Measurements from ENCODE around the gene CNTN4.
"Not testable (repeated sequence)": the region's sequence is repeated elsewhere in the genome, so short reads cannot be mapped to it uniquely, and the experiment has no call there.

Gene CNTN4

GRCh38 chr3:2873986-2874385 lies 775.3 kb downstream of the CNTN4 start:
- DNase-seq: no peak

DNA sequence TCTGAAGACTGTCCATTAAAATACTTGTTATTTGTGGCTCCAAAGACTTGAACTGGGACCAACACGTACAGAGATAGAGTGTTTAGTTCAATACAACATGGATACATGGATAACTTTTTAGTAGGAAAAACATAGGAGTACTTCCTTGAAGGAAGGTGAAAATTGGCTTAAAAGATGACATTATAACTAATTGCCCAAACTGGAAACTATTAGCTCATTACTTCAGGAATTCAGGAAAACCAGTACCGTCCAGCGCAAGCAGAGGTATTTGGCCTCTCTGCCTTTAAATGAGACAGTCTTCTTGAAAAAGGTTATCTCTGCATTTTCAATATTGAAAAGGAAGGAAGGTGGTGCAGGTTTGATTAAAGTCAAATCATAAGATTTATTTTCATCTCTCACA lies 777.0 kb downstream of the CNTN4 start:
- no peak for DNase-seq

- DNase-seq: no peak
These were observed 777.7 kb downstream of the CNTN4 start for GRCh38 chr3:2876362-2876761.

- DNase-seq: no peak
These were observed 780.4 kb downstream of the CNTN4 start for GRCh38 chr3:2879023-2879422.

DNA sequence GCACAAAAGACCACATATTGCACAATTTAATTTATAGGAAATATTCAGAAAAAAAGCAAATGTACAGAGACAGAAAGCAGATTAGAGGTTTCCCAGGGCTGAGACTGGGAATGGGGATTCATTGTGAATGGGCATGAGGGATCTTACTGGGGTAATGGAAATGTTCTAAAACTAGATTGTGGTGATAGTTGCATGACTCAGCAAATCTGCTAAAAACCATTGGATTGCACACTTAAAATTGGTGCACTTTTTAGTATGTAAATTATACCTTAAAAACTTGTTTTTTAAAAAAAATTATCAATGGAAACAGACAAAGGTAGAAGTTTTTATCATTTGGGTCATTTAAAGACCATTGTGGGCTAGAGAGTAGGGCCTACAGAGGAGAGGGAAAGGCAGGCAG lies 780.9 kb downstream of the CNTN4 start:
- no peak for DNase-seq

GRCh38 chr3:2880218-2880756 lies 781.6 kb downstream of the CNTN4 start:
- no peak for DNase-seq

DNA sequence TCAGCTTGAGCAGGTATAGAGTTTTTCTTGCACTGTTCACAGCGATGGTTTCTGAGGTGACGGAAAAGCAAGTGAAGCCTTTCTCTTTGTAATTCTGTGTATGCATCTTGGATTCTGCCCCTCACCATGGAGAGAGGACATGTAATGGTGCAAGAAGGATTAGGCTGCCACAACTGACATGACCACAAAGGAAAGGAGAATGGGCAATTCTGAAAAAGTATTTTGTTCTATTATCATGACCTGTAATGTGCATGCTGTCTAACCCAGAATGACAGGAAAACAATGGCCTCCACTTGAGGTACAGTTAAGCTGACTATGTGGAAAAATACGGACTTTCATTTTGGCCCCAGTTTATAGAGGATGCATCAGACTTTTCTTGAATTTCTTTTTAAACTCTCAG lies 784.6 kb downstream of the CNTN4 start:
- DNase-seq: no peak

- no peak for DNase-seq
These were observed 789.9 kb downstream of the CNTN4 start for GRCh38 chr3:2888592-2888991.

GRCh38 chr3:2889736-2890135 lies 791.1 kb downstream of the CNTN4 start:
- DNase-seq: no peak

DNA sequence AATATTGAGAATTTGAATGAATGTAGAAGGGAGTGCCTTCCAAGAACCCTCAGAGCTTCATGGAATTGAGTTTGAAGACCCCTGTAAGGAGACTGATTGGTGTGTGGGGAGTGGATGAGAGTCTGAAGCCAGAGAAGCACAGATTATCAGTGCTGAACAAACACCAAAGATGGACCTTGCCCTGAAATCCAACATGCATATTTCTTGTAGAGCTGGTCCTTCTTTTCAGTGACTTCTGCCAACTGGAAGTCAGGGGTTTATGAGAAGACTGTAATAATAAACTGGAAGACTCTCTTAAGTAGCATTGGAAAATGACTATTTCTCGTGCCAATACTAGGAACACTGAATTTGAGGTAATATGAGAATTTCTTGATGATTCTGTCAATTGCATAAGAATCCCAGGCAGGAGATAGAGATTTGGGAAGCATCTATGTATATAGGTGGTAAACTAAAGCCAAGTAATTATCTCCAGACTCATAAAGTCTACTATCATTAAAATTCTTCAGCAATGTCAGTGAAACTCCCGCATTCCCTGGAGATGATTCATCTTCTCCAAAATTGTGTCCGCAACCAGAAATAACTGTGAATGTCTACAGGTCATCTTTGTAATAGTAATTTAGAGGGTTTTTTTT lies 797.8 kb downstream of the CNTN4 start:
- no peak for DNase-seq

GRCh38 chr3:2897821-2898220 lies 799.2 kb downstream of the CNTN4 start:
- DNase-seq: no peak

- no peak for DNase-seq
These were observed 800.1 kb downstream of the CNTN4 start for GRCh38 chr3:2898591-2899353.

GRCh38 chr3:2904054-2904453 lies 805.4 kb downstream of the CNTN4 start:
- DNase-seq: no peak

GRCh38 chr3:2908693-2909351 lies 810.2 kb downstream of the CNTN4 start:
- no peak for DNase-seq

- no peak for DNase-seq
These were observed 812.3 kb downstream of the CNTN4 start for GRCh38 chr3:2910997-2911396.

- DNase-seq: no peak
These were observed 817.2 kb downstream of the CNTN4 start for GRCh38 chr3:2915826-2916225.

- not testable (repeated sequence) for DNase-seq
These were observed 818.0 kb downstream of the CNTN4 start for GRCh38 chr3:2916640-2917039.

- no peak for DNase-seq
These were observed 821.4 kb downstream of the CNTN4 start for GRCh38 chr3:2920103-2920502.

- no peak for DNase-seq
These were observed 822.8 kb downstream of the CNTN4 start for GRCh38 chr3:2921452-2921851.

- DNase-seq: no peak
These were observed 823.2 kb downstream of the CNTN4 start for GRCh38 chr3:2921903-2922302.

DNA sequence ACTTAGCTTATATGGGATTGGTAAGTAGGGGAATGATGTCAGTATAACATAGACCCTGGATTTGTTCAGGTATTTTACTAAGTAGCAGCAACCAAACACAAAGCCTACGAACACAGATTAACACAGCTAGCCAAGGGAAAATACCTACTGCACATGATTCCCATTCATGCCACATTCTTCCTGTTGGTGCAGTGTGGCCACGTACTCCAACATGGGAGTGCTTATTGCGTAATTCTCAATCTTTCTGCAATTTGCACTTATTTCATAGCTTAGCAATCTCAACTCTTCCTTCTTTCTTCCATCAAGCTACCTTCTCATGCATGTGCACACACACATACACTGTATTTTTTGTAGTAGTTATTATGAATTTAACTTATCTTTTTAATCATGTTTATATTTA lies 824.7 kb downstream of the CNTN4 start:
- DNase-seq: no peak

GRCh38 chr3:2927259-2927658 lies 828.6 kb downstream of the CNTN4 start:
- no peak for DNase-seq

- DNase-seq: no peak
These were observed 830.9 kb downstream of the CNTN4 start for GRCh38 chr3:2929574-2929973.

DNA sequence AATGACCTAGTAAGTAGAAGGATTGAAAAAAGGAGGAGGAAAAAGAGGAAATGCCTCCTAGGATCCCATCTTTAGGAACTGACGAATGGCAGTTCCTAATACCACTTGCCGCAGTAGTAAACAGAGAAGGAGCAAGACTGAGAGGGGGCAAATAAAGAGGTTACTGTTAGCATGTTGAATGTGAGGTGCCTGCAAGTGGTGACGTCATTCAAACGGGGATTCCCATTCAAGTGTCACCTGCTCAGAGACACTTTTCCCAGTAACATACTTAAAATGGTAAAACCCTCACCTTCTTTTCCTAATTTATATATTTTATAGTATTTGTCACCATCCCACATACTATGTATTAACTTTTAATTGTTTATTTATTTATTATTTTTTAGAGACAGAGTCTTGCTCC lies 832.6 kb downstream of the CNTN4 start:
- no peak for DNase-seq

Data from activated CD4-positive, alpha-beta T cell treated with anti-CD3 and anti-CD28 coated beads for 1 hour (primary cell).